CD4-positive, alpha-beta T cell treated with Interleukin-10 for 1 hour (primary cell): ENCODE data around the gene KDELR3.

Experiments used
- DNase-seq: peaks from one replicate; pipeline ENCODE4 v3.0.0-alpha.2; 2020

The KDELR3 gene

DNA sequence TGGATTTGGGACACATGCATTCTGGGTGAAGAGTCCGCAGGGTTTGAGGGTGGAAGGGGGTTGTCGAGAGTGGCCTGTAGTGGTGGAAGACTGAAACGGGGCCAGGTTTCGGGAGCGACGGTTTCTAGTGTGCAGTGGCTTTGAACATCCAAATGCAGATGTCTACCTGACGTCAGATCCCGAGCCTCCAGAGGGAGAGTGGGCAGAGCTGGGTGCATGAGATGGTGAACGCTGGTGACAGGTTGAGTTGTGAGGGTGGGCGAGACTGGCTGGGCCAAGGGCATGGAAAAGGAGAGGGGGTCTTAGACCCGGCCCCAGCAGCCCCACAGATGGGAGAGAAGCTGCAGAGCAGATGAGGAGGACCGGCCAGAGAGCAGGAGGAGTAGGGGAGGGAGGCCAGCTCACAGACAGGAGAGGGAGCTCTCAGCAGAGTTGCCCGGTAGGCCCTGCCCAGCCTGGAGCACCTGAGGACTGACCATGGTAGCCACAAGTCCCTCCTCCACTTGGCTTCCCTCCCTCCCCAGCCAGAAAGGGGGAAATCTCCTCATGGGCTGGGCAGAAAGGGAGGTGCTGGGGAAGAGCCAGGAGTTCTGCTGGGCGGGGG is 27.0 kb upstream of the KDELR3 start:
- DNase-seq, result no peak

- DNase-seq, result no peak
Observed at GRCh38 chr22:38441620-38442287, 26.1 kb upstream of the KDELR3 start.

DNA sequence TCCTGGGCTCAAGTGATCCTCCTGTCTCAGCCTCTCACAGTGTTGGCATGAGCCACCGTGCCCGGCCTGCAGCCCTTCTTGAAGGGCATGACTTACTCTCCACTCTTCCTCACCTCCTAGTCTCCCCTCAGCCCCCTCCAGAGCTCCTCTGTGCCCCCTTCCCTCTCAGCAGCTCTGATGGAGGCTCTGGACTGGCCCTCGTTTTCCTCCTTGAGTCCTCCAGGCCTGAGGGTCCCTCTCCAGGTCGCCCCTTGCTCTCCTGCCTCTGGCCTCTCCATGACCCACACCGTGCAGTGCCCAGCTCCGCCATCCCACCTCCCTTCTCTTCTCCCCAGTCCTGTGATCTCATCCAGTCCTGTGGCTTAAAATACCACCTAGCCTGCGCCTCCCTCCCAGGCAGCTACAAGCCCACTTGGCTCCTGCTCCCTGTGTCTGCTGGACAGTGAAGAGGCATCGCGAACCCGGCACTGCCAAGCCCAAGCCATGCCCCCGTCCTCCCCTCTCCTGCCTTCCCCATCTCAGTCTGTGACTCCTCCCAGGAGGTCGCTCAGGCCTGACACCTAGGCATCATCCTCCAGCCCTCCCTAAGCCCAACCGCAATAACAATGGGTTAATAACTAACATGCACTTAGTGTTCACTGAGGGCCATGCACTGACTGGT is 24.8 kb upstream of the KDELR3 start:
- DNase-seq, result no peak

DNA sequence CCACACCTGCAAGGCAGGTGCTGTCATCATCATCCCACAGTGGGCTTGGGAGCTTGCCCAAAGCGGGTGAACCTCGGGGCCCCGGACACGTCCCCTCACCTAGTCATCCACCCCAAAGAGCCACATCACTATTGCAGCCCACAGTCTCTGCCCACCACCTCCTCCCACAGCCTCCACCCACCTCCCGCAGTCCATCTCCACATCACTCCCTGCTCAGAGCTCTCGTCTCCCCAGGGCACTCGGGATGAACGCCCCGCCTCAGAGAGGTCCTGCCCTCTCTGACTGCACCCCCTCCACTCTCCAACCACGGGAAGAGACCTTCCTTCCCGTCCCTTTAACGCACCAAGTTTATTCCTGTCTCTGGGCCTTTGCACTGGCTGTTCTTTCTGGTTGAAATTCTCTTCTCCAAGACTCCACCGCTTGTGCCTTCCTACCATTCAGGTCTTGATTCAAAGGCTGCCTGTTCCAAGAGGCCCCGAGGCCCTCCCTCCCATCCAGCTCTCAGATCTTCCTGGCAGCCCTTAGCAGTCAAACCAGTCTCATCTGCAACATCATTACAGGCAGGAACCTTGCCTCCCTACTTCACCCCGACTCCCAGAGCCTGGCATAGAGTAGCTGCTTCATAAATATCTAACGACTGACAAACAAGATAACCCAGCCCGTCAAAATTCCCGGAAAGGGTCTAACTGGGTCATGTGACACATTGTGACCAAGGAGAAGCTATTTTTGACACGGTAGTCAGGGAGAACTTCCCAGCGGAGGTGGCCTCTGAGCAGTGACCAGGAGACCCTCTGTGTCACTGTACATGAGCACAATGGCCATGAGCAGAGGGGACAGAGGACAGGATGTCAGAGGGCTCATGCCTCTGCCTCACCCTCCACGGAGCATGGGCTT is 24.0 kb upstream of the KDELR3 start:
- DNase-seq, result no peak

GRCh38 chr22:38444783-38445182 is 23.1 kb upstream of the KDELR3 start:
- no peak for DNase-seq

DNA sequence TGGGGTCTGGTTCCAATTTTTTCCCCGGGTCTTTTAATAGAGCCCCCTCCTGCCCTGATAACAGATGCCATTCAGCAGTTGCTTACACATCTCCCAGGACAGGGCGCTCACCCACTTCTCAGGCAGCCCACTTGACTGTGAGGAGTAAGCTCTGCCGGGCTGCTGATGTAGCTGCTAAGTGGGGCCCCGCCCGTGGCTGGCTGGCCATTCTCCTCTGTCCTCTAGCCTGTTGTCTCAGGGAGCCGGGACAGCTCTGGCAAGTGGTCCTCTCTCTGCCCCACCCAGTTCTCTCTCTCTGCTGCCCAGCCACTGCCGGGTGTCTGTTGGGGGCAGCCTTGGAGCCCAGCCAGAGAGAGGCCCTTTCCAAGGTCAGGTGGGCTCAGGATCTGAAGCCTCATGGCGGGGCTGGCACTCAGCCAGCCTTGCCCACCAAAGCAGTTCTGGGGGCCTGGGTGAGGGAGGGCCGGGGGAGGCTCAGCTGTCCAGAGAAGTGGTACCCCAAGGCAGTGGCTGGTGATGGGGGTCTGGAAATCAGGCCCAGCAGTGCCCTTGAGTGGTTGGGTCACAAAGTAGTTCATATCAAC is 21.8 kb upstream of the KDELR3 start:
- no peak for DNase-seq

- DNase-seq, result no peak
Observed at GRCh38 chr22:38448945-38449745, 18.8 kb upstream of the KDELR3 start.

DNA sequence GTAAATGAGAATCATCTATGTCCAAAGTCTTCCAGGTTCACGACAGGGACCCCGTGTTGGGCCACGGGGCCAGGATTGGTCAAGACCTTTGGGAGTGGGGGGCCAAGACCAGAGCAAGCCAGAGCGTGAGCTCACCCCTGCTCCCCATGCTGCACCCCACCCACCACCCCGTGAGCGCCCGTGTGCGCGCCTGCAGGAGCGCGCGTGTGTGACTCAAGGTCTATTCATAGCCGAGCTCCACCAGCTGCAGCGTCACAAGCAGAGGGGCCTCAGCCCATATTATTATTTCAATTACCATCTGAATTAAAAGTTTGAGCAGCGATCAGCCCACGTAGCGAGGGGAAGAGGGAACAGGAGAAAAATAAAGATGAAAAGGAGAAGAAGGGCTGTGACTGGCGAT is 18.1 kb upstream of the KDELR3 start:
- no peak for DNase-seq

- DNase-seq, result no peak
Observed at GRCh38 chr22:38450234-38450797, 17.6 kb upstream of the KDELR3 start.

DNA sequence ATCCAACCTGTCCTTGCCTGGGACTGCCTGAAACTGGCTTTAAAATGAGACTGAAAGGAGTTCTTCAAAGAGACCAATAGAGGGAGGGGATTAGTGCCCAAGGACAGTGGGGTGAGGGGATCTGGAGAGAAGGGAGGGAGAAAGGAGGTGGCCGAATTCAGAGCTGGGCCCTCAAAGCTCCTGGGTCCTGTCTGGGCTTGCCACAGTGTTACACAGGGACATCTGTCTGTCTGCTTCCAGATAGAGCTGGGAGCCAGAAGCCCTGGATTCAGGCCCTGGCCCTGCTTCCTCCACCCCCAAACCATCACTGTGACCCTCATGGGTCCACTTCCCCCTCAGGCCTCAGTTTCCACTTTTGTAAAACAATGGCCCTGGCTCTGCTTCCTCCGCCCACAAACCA is 16.5 kb upstream of the KDELR3 start:
- DNase-seq, result no peak

- DNase-seq, result no peak
Observed at GRCh38 chr22:38451864-38452263, 16.0 kb upstream of the KDELR3 start.

DNA sequence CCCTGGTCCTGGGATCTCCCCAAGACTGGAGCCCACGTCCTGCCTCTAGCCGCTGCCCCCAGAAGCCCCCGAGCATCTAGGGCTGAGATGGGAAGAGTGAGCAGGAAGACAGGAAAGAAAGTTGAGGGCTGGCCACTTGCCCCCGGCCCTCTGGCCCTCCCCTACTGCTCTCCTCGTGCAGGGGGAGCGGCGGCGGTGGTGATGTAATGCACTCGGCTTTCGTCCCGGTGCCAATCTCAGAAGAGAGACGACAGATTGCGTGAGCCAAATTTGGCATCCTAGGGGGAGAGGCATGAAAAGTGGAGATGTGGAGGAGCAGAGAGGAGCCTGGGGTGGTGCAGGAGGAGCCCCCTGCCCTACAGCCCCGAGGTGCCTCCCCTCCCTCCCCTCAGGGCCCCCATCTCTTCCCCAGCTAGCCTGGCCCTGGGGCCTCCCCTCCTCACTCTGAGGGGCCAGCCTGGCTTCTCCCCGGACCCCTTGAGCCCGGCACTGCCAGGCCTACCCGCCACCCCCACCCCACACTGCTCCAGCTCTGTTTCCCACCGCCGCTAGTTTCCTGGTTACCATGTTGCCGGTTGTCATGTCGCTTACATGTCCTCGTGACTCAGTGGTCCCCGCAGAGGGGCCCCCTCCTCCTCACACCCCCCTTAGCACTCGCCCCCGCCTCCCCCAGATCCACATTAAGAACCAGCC is 15.4 kb upstream of the KDELR3 start:
- no peak for DNase-seq

DNA sequence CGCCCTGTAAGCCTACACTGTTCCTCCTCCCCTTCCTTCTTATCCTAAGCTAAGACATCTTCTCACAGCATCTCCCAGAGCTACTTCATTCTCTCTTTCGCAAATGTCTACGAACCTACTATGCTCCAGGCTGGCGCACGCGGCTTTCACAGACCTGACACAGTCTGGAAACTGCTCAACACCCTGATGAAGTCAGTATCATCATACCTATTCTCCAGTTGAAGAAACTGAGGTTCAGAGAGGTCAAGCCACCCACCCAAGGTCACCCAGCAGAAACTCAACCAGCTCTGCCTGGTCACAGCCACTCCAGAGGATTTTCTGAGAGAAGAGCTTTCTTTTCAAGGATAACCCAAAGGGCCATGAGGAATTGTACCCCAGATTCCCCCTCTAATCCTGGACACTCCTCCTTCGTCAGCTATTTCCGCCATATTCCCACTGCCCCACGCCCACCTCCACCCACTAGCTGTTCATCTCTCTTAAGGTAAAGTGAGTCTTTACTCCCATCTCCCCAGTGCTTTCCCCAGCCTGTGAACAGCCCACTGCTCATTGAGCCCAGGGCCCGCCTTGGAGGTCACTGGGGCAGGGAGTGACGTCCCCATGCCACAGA is 14.7 kb upstream of the KDELR3 start:
- DNase-seq, result no peak

- no peak for DNase-seq
Observed at GRCh38 chr22:38453996-38454352, 13.9 kb upstream of the KDELR3 start.

DNA sequence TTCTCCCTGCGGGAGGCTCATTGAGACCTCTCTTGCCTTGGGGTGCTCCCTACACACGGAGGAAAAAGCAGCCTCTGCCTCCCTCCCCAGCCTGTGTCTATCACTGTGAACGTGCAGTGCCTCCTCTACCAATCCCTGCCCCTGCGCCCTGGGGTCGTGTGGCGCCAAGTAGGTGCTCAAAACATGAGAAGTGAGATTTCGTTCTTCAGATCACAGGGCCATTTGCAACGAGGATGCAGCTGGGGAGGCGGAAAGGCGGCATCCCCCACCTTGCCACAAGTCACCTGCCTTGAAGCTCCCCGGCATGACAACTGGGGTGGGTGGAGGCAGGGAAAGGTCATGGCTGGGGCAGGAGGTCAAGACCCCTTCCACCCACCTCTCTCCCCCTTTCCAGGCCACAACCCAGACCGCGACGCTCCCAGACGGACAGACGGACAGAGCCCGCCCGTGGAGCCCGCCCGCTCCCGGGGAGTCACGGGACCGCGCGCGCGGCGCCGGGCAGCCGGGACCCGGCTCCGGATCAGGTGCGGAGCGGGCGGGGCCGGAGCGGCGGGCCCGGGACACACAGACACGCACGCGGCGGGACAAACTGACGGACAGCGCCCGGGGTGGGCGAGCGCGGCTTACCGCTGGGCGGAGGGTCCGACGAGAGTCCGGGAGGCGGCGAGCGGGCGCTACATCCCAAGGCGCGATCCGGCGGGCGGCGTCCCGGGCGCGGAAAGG is 13.4 kb upstream of the KDELR3 start:
- DNase-seq, result peak; percentile 10

DNA sequence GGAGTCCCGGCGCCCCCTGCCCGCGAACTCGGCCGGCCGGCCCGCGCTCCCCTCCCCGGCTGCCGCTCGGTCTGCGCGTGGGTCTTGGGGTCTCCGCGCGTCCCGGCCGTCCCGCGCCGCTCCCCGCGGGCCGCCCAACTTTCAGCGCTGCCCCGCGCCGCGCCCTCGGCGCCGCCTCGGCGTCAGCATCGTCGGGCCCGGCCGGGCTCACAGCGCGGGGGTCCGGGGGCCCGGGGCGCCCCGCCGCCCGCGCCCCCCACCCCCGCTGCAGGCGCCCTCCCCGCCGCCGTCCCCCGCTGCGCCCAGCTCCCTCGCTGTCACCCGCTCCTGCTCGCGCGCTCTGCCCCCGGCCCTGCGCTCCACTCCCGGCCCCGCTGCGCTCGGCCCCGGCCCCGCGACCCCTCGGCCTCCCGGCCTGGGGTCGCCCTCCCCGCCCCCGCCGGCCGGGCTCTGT is 12.8 kb upstream of the KDELR3 start, which contains the start of gene KCNJ4:
Gene KCNJ4, minus strand, starts transcription at position 124 of the 454 bp plus-strand sequence. CDS start 27,067 bp downstream, outside the sequence.
- DNase-seq, result no peak

DNA sequence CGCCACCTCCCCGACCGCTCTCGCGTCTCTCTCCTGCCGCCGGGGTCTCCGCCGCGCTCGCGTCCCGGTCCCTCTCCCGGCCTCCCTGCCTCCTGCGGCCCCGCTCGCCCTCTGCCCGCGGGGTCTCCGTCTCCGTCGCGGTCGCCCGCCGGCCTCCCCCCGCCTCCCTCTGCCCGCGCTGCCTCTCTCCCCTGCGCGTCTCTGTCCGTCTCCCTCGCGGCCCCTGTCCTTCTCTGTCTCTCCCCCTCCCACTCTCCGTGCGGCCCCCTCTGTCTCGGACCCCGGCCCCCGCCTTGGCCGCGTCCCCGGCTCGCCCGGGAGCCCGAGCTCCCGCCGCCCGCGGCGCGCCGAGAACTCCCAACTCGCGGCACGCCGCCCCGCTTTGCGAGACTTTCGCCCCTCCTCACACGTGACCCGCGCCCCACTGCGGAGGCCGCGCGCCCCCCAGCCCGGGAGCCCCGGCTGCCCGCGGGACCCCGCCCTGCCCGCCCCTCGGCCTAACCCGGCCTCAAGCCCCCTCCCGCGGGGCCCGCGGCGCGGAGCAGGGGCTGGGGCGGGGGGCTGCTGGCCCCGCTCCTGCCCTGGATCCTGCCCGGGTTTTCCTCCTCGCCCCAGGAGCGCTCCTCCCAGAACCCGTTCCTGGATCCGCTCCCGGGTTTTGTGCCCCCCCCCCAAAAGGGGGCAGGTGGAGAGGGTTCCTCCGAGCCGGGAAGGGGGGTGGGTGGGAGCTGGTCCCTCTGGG is 12.2 kb upstream of the KDELR3 start:
- DNase-seq, result no peak

DNA sequence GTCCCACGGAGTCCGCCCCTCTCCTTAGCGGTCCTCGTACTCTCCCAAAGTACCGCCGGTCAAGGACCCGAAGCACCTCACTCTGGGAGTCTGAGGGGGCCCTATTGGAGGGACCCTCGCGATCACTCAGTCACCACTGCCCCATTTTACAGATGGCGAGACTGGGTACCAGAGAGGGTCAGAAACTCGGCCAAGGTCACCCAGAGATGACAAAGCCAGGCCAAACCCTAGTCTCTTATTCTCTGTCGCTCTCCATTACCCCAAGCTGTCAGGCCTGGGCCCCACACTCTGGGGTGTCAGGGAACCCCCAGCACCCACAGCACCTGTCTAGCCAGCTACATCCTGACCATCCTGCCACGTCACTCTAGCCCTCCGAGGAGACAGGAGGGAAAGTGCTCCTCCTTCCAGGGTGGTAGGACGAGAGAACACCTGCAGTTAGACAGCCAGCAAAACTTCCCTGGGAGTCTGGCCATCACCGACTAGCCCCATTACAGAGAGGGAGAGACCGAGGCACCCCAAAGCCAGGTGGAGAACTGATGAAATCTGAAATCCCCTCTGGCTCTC is 11.5 kb upstream of the KDELR3 start:
- no peak for DNase-seq
